Measurements from ENCODE around the gene ANKUB1. TPM values are rescaled to one million over a fixed set of nuclear protein-coding genes. Genes with fewer than 3 reads are reported as not detected.

ANKUB1 gene
- total and polyA plus RNA-seq, 9 of the 15 experiments (the other 6 are each of a cell fraction or from before 2014, with no cell fraction given) = not detected

GRCh38 chr3:149752051-149752787, 40.1 kb downstream of the ANKUB1 start, which contains the start of gene COMMD2 (continued):
- peak; percentile 96 to 99 (median 99) for TF ChIP-seq ZBTB11 (CRISPR knock-in tag; IDR thresholded peaks at IDR 0.05)
- TF ChIP-seq YY1 (IDR thresholded peaks at IDR 0.05; ENCODE audit: borderline replicate concordance in 1 of 3, control insufficient read depth in 1 of 3, extremely low read depth in 1 of 3, insufficient read depth in 3 of 3, insufficient read length in 1 of 3, insufficient replicate concordance in 2 of 3, low read depth in 1 of 3, low read length in 2 of 3) = peak in 2 of 3 experiments; percentile 69 to 75
- TF ChIP-seq ZNF197 (CRISPR knock-in tag; IDR thresholded peaks at IDR 0.05; ENCODE audit: low read depth) = 0 out of 2 replicates have a peak, but pooled peaks have one; percentile 9
- TF ChIP-seq MAFG (tag; conservative IDR thresholded peaks at IDR 0.05) = no peak
- TF ChIP-seq CBFA2T3 (IDR thresholded peaks at IDR 0.05) = no peak
- peak; percentile 53; the same call in 1 of the 2 replicates for TF ChIP-seq FOXP1 (CRISPR knock-in tag; IDR thresholded peaks at IDR 0.05)
- peak; percentile 48; the same call in 1 of the 2 replicates for TF ChIP-seq MGA (IDR thresholded peaks at IDR 0.05)
- TF ChIP-seq ELF2 (CRISPR knock-in tag; IDR thresholded peaks at IDR 0.05) = peak; percentile 46; the same call in 1 of the 2 replicates
- TF ChIP-seq ZNF707 (CRISPR knock-in tag; conservative IDR thresholded peaks at IDR 0.05) = no peak
